AG09319 (cell line): ENCODE results near the gene EVI5.

Source experiments
- DNase-seq: peaks from one replicate; pipeline ENCODE4 v3.0.0-alpha.2; 2010; ENCODE audit warnings: low read depth; ENCODE audit errors: extremely low read depth
- TF ChIP-seq, protein P1 (sequence below): IDR thresholded peaks from 2 replicates; pipeline ENCODE4 v1.5.1; 2011; ENCODE audit warnings: low read depth, mild to moderate bottlenecking, inconsistent platforms, low read length, moderate library complexity

The EVI5 gene

DNA sequence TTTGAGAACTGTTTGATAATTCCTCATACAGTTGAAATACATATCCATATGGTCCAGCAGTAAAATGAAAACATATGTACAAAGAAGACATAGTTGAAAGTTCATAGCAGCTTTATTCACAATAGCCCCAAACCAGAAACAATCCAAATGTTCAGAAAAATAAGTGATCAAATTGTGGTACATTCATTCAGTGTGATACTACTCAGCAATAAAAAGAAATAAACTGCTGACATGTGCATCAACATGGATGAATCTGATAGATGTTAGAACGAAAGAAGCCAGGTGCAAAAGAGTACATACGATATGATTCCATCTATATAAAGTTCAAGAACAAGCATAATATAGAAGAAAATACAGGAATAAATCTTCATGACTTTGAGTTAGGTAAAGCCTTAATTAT lies 77.2 kb downstream of the EVI5 start:
- DNase-seq: no peak
- TF ChIP-seq, protein P1, sequence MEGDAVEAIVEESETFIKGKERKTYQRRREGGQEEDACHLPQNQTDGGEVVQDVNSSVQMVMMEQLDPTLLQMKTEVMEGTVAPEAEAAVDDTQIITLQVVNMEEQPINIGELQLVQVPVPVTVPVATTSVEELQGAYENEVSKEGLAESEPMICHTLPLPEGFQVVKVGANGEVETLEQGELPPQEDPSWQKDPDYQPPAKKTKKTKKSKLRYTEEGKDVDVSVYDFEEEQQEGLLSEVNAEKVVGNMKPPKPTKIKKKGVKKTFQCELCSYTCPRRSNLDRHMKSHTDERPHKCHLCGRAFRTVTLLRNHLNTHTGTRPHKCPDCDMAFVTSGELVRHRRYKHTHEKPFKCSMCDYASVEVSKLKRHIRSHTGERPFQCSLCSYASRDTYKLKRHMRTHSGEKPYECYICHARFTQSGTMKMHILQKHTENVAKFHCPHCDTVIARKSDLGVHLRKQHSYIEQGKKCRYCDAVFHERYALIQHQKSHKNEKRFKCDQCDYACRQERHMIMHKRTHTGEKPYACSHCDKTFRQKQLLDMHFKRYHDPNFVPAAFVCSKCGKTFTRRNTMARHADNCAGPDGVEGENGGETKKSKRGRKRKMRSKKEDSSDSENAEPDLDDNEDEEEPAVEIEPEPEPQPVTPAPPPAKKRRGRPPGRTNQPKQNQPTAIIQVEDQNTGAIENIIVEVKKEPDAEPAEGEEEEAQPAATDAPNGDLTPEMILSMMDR: no peak

DNA sequence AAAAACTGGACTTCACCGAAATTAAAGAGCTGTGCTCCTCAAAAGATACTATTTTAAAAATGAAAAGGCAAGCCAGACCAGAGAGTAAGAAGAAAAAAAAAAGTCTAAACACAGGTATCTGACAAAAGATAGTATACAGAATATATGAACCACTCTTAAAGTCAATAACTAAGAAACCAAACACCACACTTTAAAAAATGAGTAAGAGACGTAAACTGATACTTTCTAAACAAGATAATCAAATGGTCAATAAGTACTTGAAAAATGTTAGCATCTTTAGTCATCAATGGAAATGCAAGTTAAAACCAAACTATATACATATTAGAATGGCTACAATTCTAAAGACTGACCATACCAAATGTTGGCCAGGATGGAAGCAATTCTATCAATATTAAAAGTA lies 77.6 kb downstream of the EVI5 start:
- DNase-seq: no peak
- TF ChIP-seq, protein P1: no peak

DNA sequence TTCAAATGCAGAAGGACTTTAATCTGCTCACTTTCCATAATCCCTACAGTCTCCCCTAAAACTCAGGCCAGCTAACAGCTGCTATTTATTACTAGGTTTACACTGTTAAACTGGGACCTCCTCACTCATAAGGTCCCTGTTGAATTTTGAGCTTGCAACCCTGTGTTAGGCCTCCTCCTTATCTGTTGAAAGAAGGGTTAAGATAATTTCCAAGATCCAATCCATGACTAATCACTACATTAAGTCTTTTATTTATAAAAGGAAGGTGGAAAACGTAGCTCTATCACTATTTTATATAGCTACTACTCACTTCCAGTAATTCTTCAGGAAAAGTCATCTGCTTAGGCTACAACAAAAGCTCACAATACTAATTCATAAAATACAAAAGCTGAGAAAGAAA lies 79.5 kb downstream of the EVI5 start:
- TF ChIP-seq, protein P1: no peak
- no peak for DNase-seq

DNA sequence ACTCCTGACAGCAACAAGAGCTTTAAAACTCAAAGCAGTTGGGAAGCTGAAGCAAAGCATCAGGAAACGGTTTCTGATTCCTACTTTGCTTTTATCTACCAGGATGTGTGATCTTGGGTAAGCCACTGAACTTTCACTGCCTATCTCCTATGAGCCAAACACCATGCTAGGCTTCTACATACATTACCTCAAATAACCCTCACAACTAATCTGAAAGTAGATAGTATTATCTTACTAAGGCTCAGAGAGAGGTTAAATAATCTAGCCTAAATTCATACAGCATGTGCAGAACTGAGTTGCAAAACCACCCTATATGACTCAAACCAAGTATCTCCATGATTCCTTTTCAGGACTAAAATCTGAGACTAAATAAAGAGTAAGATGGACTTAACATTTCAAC lies 83.8 kb downstream of the EVI5 start:
- TF ChIP-seq, protein P1: no peak
- DNase-seq: peak; percentile 1

DNA sequence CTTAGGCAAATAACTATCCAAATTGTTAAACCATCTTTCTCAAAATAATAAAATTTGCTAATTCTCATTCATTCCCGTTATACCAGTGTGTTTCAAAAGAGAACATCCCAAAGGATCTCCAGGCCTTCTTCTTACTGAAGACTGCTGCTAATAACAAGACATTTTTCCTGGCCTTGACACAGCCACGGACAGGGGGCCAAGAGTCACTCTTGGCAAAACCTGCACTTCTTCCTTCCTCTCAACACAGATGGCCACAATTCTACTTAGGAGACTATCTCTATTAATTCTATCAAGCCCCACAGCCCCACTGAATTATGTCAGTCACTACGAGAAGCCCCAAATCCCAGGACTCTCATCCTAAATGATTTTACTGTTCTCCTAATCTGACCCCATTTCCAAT lies 86.0 kb downstream of the EVI5 start:
- TF ChIP-seq, protein P1: no peak
- DNase-seq: no peak

DNA sequence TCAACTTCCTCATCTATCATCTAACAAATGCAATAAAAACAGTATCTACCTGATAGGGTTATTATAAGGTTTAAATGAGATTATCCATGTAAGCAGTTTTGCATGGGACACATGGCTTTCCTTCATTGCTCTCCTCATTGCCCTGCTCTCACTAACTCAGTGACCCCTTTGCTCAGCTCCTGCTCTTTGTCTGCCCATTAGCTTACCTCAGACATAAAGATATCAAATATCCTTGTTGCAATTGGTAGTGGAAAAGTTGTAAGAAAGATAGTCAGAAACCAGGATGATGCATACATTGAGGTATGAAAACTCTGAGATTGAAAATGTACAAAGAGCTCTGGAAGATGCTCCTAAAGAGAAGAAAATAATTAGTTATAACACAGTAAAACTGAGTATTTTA lies 89.8 kb downstream of the EVI5 start:
- TF ChIP-seq, protein P1: no peak

DNA sequence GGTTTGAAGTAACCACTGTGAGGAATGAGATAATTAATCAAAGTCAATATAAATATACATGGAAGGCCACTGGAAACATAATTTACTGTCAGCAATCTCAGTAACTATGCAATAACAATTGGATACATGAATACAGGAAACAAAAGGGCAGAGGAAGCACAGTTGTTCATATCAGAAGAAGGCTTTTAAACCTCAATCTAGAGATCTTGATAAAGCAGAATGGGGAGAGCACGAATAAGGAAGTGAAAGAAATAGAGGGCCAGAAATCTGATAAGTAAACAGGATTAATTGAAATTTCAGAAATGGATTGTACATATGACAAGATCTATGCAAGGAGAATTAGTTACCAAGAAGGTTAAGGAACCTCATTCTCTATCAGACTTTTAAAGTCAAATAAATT lies 93.0 kb downstream of the EVI5 start:
- TF ChIP-seq, protein P1: no peak
- no peak for DNase-seq

More for the DNA sequence above, 89.8 kb downstream of the EVI5 start:
- DNase-seq: no peak
